ENCODE results near the gene GHITM.
"Not testable (repeated sequence)": the region's sequence is repeated elsewhere in the genome, so short reads cannot be mapped to it uniquely, and the experiment has no call there.

GHITM gene

GRCh38 chr10:84139126-84140035 is at the start of gene GHITM:
TSS of gene GHITM (plus strand) at chr10:84139509. CDS start at chr10:84141501, 1,992 bp downstream.
- DNase-seq, result peak; percentile 100

GRCh38 chr10:84095811-84096497 is 43.4 kb upstream of the GHITM start:
- no peak for DNase-seq

- DNase-seq, result peak; percentile 1
These were observed 41.4 kb upstream of the GHITM start for GRCh38 chr10:84097787-84098353.

GRCh38 chr10:84098667-84099066 is 40.6 kb upstream of the GHITM start:
- DNase-seq, result no peak

GRCh38 chr10:84101042-84101441 is 38.3 kb upstream of the GHITM start:
- DNase-seq, result no peak

GRCh38 chr10:84108797-84109196 is 30.5 kb upstream of the GHITM start:
- DNase-seq, result no peak

- DNase-seq, result not testable (repeated sequence)
These were observed 29.5 kb upstream of the GHITM start for GRCh38 chr10:84109772-84110171.

GRCh38 chr10:84113468-84113867 is 25.8 kb upstream of the GHITM start:
- DNase-seq, result not testable (repeated sequence)

GRCh38 chr10:84114088-84114667 is 25.1 kb upstream of the GHITM start:
- no peak for DNase-seq

GRCh38 chr10:84117204-84117603 is 22.1 kb upstream of the GHITM start:
- DNase-seq, result not testable (repeated sequence)

- no peak for DNase-seq
These were observed 21.5 kb upstream of the GHITM start for GRCh38 chr10:84117686-84118394.

- no peak for DNase-seq
These were observed 20.8 kb upstream of the GHITM start for GRCh38 chr10:84118395-84119006.

- no peak for DNase-seq
These were observed 15.9 kb upstream of the GHITM start for GRCh38 chr10:84123362-84123761.

- DNase-seq, result not testable (repeated sequence)
These were observed 13.2 kb upstream of the GHITM start for GRCh38 chr10:84125910-84126784.

- no peak for DNase-seq
These were observed 12.5 kb upstream of the GHITM start for GRCh38 chr10:84126785-84127167.

GRCh38 chr10:84135836-84136235 is 3.5 kb upstream of the GHITM start:
- DNase-seq, result no peak

- DNase-seq, result no peak
These were observed 1.5 kb upstream of the GHITM start for GRCh38 chr10:84137811-84138210.

- DNase-seq, result peak; percentile 54
These were observed 707 bp upstream of the GHITM start for GRCh38 chr10:84138478-84139125.

GRCh38 chr10:84140036-84140379 is 699 bp downstream of the GHITM start:
- peak; percentile 56 for DNase-seq

- DNase-seq, result no peak
These were observed 8.0 kb downstream of the GHITM start for GRCh38 chr10:84147347-84147746.
